Stimulated activated naive CD8-positive, alpha-beta T cell treated with anti-CD3 and anti-CD28 coated beads, Interleukin-15, Interleukin-2, amounts not matched to agents 100 ng/mL and 50 ng/mL, for 24 hours (primary cell): ENCODE results near the gene ARID3C.

ENCODE experiments used
- H3K27ac Mint-ChIP-seq: one replicate; pipeline ENCODE4 v1.8.0; 2021; ENCODE audit warnings: mild to moderate bottlenecking, mixed read lengths
- H3K27me3 Mint-ChIP-seq: one replicate; pipeline ENCODE4 v1.8.0; 2021; ENCODE audit warnings: mixed read lengths
- H3K36me3 Mint-ChIP-seq: one replicate; pipeline ENCODE4 v1.8.0; 2021; ENCODE audit warnings: low read depth, mixed read lengths
- H3K4me1 Mint-ChIP-seq: one replicate; pipeline ENCODE4 v1.8.0; 2021; ENCODE audit warnings: low read depth, mixed read lengths
- H3K4me3 Mint-ChIP-seq: one replicate; pipeline ENCODE4 v1.8.0; 2021; ENCODE audit warnings: mild to moderate bottlenecking, mixed read lengths
- H3K9me3 Mint-ChIP-seq: one replicate; pipeline ENCODE4 v1.8.0; 2021; ENCODE audit warnings: mixed read lengths

Gene ARID3C

DNA sequence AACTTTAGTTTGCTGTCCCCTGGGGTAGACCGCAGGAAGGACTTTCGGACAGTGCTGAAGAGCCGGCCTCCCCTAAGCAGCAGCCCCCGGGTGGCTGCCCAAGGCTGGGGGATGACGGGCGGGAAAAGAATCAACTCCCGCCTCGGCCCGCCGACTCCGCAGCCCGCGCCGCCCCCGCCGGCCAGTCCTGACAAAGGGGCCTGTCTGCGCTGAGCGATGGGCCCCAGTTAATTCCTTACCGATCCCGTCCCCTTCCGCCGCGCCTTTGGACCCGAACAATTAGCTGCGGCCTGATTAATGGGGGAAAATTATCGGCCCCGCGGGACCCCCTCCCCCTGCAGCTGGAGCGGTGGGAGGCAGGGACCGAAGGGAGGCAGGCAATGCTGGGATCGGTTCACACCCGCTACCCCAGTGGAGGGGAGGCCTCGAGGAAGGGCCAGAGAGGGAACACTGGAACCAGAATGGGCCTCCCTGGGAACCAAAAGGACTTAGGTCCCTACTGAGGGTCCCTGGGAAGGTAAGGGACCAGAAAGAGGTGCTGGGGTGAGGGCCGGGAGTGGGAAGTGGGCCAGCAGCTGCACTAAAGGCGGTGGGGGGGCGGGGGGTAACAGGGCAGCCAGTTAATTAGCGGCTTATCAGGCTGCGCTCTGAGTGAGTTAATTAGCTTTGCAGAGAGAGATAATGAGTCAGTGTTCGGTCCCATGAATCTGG is 4.2 kb downstream of the ARID3C start:
- Mint-ChIP-seq H3K4me3 (no peak overlapping the region), H3K27ac (no peak overlapping the region), H3K4me1 (peaks cover 31% of the 10 kb centered on the region), H3K27me3 (peaks cover 61% of the 10 kb centered on the region), H3K9me3 (no peaks in the 10 kb centered on the region), H3K36me3 (no peaks in the 10 kb centered on the region)

DNA sequence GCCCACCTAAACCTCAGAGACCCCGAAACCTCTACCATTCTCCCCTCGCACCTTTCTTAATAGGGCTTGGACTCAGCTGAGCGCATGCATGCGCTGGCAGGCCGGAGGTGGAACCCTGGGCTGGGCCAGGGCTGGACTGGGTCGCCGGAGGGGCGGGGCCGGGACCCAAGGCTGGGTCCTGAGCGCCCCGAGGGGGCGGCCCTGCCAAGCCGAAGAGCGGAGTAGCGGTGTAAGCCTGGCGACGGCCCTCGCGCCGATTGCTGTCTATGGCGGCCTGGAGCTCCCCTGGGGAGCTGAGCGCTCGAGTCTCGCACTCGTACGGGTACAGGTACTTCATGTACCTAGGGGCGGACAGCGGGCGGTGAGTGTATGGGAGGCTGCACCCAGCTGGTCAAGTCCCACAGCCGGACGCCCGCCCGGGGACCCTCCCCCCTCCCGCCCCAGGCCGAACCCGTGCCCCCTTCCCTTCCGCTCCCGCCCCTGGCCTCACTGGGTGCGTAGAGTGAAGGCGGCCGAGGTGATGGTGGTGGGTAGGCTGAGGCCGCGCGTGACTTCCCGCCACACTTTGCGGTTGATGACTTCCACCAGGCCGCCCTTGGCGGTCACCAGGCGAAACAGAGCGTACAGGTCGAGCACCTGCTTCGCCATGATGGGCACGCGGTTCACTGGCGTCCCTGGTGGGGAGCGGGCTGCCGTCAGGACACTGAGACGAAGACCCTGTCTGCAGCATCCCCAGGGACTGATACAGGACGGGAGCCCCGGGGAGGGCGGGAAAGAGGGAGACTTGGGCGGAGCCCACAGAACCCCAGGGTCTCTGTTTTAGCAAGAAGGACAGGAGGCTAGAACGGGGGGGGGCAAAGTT is 5.3 kb downstream of the ARID3C start:
- Mint-ChIP-seq H3K27me3 (peaks cover 54% of the 10 kb centered on the region), H3K9me3 (no peaks in the 10 kb centered on the region), H3K36me3 (no peaks in the 10 kb centered on the region), H3K4me3 (no peak overlapping the region), H3K27ac (no peak overlapping the region), H3K4me1 (peaks cover 32% of the 10 kb centered on the region)

GRCh38 chr9:34620061-34620994 is 8.5 kb downstream of the ARID3C start, which contains the start of gene DCTN3:
TSS of gene DCTN3 (minus strand) at chr9:34620495. CDS start at chr9:34620464, 31 bp downstream.
- peak within 1 kb of the TSS; percentile 61 for H3K27ac Mint-ChIP-seq
- H3K4me1 Mint-ChIP-seq, result peaks cover 25% of the 10 kb centered on the region
- H3K9me3 Mint-ChIP-seq, result no peaks in the 10 kb centered on the region
- peaks cover 7% of the 10 kb centered on the region for H3K36me3 Mint-ChIP-seq
- peaks cover 24% of the 10 kb centered on the region for H3K27me3 Mint-ChIP-seq
- H3K4me3 Mint-ChIP-seq, result peak within 1 kb of the TSS; percentile 93

GRCh38 chr9:34615132-34615531 is 13.7 kb downstream of the ARID3C start:
- H3K4me1 Mint-ChIP-seq, result peaks cover 36% of the 10 kb centered on the region
- no peaks in the 10 kb centered on the region for H3K27me3 Mint-ChIP-seq
- H3K9me3 Mint-ChIP-seq, result no peaks in the 10 kb centered on the region
- H3K27ac Mint-ChIP-seq, result no peak overlapping the region
- H3K4me3 Mint-ChIP-seq, result no peak overlapping the region
- H3K36me3 Mint-ChIP-seq, result peaks cover 10% of the 10 kb centered on the region

GRCh38 chr9:34612788-34613390 is 16.0 kb downstream of the ARID3C start:
- H3K4me1 Mint-ChIP-seq, result peaks cover 29% of the 10 kb centered on the region
- H3K27me3 Mint-ChIP-seq, result no peaks in the 10 kb centered on the region
- peaks cover 17% of the 10 kb centered on the region for H3K36me3 Mint-ChIP-seq
- H3K9me3 Mint-ChIP-seq, result no peaks in the 10 kb centered on the region
- H3K27ac Mint-ChIP-seq, result peak overlapping the region; percentile 86
- peak overlapping the region; percentile 91 for H3K4me3 Mint-ChIP-seq

- Mint-ChIP-seq H3K4me3 (peak within 1 kb of the TSS; percentile 91), H3K27me3 (no peaks in the 10 kb centered on the region), H3K27ac (peak within 1 kb of the TSS; percentile 90), H3K9me3 (no peaks in the 10 kb centered on the region), H3K4me1 (peaks cover 29% of the 10 kb centered on the region), H3K36me3 (peaks cover 17% of the 10 kb centered on the region)
Measured at GRCh38 chr9:34611811-34612787, 16.8 kb downstream of the ARID3C start, which contains the start of gene RPP25L. TSS of gene RPP25L (minus strand) at chr9:34612097. CDS start at chr9:34611296, 801 bp downstream.

DNA sequence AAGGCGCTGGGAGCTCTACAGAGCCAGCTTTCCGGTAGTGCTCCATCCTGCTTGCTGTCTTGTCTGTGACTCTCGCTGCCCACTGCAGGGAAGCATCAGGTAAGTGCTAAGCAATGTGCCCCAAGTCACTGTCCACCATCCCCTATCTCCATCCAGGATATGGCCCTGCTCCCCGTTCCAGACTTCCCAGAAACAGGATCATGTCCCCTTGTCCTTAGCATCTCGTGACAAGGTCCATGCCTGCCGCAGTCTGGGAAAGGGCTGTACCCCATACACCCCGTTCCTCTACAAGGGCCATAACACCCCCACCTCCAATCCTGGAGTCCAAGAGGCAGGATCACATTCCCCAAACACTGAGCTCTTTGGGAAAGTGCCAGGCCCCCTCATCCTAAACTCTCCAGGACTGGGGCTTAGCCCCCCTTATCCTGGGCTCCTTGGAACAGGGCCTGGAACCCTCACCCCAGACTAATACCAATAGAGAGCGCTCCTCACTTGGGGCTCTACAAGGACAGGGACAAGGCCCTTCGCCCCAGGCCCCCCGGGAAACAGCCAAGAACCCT is 17.5 kb downstream of the ARID3C start:
- Mint-ChIP-seq H3K27ac (peak overlapping the region; percentile 90), H3K4me3 (peak overlapping the region; percentile 91), H3K27me3 (no peaks in the 10 kb centered on the region), H3K9me3 (no peaks in the 10 kb centered on the region), H3K4me1 (peaks cover 29% of the 10 kb centered on the region), H3K36me3 (peaks cover 12% of the 10 kb centered on the region)

- H3K27ac Mint-ChIP-seq, result no peak overlapping the region
- peaks cover 29% of the 10 kb centered on the region for H3K4me1 Mint-ChIP-seq
- H3K9me3 Mint-ChIP-seq, result no peaks in the 10 kb centered on the region
- no peaks in the 10 kb centered on the region for H3K27me3 Mint-ChIP-seq
- H3K36me3 Mint-ChIP-seq, result peaks cover 11% of the 10 kb centered on the region
- H3K4me3 Mint-ChIP-seq, result peak overlapping the region; percentile 91
Measured at GRCh38 chr9:34610434-34611206, 18.2 kb downstream of the ARID3C start.

DNA sequence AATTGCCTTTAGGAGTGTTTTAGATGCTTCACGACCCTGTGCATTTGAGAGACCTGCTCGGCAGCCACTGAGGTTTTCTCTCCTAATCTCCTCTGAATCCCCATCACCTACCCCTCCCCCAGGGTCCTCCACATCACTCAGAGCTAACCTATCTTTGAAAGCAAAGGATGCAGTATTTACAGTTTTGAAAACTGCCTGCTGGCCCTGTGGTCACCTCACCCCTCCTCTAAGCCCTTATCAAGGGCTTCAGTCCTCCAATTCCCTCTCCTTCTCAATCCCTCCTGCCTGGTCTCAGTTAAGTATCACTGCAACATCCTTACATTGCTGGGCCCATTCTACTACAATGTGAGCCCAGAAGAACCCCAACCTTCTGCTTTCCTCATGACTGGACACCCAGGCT is 21.5 kb downstream of the ARID3C start:
- Mint-ChIP-seq H3K27me3 (no peaks in the 10 kb centered on the region), H3K4me3 (no peak overlapping the region), H3K4me1 (peaks cover 20% of the 10 kb centered on the region), H3K36me3 (peaks cover 11% of the 10 kb centered on the region), H3K27ac (no peak overlapping the region), H3K9me3 (no peaks in the 10 kb centered on the region)

DNA sequence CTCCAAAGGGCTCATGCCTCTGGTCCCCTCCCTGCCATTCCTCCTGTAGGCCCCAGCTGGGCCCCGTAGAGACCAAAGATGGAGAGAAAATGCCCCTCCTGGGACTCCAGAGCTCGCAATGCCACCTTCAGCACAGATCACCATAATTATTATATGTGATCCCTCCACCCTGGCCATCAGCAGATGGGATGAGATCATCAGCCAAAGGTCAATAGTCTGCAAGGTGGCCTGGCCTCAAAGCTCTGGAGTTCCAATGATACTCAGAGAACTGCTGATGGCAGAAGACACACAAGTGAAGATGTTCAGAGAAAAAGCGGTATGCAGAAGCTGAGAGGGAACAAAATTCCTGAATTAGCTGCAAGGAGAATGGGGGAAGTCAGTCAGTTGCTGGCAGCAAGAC is 22.0 kb downstream of the ARID3C start:
- Mint-ChIP-seq H3K36me3 (peaks cover 11% of the 10 kb centered on the region), H3K4me1 (peaks cover 17% of the 10 kb centered on the region), H3K27ac (no peak overlapping the region), H3K9me3 (no peaks in the 10 kb centered on the region), H3K27me3 (no peaks in the 10 kb centered on the region), H3K4me3 (no peak overlapping the region)

DNA sequence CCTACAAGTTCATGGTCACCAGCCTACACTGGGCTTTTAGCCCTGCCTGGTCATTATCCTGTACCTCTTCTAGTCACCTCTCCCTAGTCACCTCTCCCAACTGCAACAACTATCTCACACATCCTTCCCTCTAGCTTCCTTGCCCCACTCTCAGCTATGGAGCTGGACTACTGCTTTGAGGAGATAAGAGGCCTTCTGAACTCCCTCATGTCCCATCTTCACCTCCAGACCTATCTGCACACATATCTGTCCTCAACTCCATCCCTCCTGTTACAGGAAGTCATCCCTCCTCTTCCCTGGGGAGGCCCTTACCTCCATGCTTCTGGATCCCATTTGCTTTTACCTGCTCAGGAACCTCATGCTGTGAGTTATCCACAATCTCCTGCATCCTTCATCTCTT is 22.7 kb downstream of the ARID3C start:
- Mint-ChIP-seq H3K36me3 (peaks cover 11% of the 10 kb centered on the region), H3K9me3 (no peaks in the 10 kb centered on the region)

GRCh38 chr9:34603610-34604231 is 25.1 kb downstream of the ARID3C start:
- Mint-ChIP-seq H3K27me3 (no peaks in the 10 kb centered on the region), H3K4me1 (no peaks in the 10 kb centered on the region), H3K36me3 (no peaks in the 10 kb centered on the region), H3K27ac (no peak overlapping the region), H3K4me3 (no peak overlapping the region), H3K9me3 (no peaks in the 10 kb centered on the region)

More for the DNA sequence above, 22.7 kb downstream of the ARID3C start:
- Mint-ChIP-seq H3K27ac (no peak overlapping the region), H3K27me3 (no peaks in the 10 kb centered on the region), H3K4me3 (no peak overlapping the region), H3K4me1 (peaks cover 14% of the 10 kb centered on the region)
